Type B pancreatic cell (in vitro differentiated cells): ENCODE results near the gene C1orf167. TPM values are rescaled to one million over a fixed set of nuclear protein-coding genes. Genes with fewer than 3 reads are reported as not detected.
A peak's percentile ranks its signal among the peaks of the same experiment; 100 is the strongest.

Experiments used
- DNase-seq: peaks from one replicate; pipeline ENCODE4 v3.0.0; 2021; ENCODE audit warnings: mixed read lengths; ENCODE audit not compliant: unreplicated experiment; ENCODE audit errors: extremely low spot score
- H3K27ac Mint-ChIP-seq: 2 replicates; pipeline ENCODE4 v1.8.0; 2021; ENCODE audit warnings: mild to moderate bottlenecking, mixed read lengths
- H3K27me3 Mint-ChIP-seq: 2 replicates; pipeline ENCODE4 v1.8.0; 2021; ENCODE audit warnings: mixed read lengths
- H3K36me3 Mint-ChIP-seq: 2 replicates; pipeline ENCODE4 v1.8.0; 2021; ENCODE audit warnings: mixed read lengths
- H3K4me1 Mint-ChIP-seq: one replicate; pipeline ENCODE4 v1.8.0; 2021; ENCODE audit warnings: mixed read lengths; ENCODE audit not compliant: unreplicated experiment
- H3K4me3 Mint-ChIP-seq: 2 replicates; pipeline ENCODE4 v1.8.0; 2021; ENCODE audit warnings: mild to moderate bottlenecking, mixed read lengths
- H3K9me3 Mint-ChIP-seq: 2 replicates; pipeline ENCODE4 v1.8.0; 2021; ENCODE audit warnings: mixed read lengths
- CTCF ChIP-seq: fragments of 200-600 bp; sonication (generic); conservative IDR thresholded peaks from 2 replicates; pipeline ENCODE4 v1.5.0; 2021; ENCODE audit warnings: antibody characterized with exemption, mild to moderate bottlenecking
- total RNA-seq: library from RNA; stranded (reverse); gene quantifications from 2 replicates; pipeline ENCODE4 v1.2.1, GENCODE V29; 2021; ENCODE audit warnings: low replicate concordance

The C1orf167 gene
- total RNA-seq, 1 donor from 2014 or later = not detected

- H3K9me3 Mint-ChIP-seq = no peaks in the 10 kb centered on the region
- no peak for TF ChIP-seq CTCF
- no peak overlapping the region for H3K4me3 Mint-ChIP-seq
- H3K27ac Mint-ChIP-seq = no peak overlapping the region
- peaks cover 9% of the 10 kb centered on the region for H3K4me1 Mint-ChIP-seq
- peaks cover 13% of the 10 kb centered on the region for H3K36me3 Mint-ChIP-seq
- DNase-seq = no peak
- no peaks in the 10 kb centered on the region for H3K27me3 Mint-ChIP-seq
Measured at GRCh38 chr1:11788549-11789053, 26.6 kb downstream of the C1orf167 start.

DNA sequence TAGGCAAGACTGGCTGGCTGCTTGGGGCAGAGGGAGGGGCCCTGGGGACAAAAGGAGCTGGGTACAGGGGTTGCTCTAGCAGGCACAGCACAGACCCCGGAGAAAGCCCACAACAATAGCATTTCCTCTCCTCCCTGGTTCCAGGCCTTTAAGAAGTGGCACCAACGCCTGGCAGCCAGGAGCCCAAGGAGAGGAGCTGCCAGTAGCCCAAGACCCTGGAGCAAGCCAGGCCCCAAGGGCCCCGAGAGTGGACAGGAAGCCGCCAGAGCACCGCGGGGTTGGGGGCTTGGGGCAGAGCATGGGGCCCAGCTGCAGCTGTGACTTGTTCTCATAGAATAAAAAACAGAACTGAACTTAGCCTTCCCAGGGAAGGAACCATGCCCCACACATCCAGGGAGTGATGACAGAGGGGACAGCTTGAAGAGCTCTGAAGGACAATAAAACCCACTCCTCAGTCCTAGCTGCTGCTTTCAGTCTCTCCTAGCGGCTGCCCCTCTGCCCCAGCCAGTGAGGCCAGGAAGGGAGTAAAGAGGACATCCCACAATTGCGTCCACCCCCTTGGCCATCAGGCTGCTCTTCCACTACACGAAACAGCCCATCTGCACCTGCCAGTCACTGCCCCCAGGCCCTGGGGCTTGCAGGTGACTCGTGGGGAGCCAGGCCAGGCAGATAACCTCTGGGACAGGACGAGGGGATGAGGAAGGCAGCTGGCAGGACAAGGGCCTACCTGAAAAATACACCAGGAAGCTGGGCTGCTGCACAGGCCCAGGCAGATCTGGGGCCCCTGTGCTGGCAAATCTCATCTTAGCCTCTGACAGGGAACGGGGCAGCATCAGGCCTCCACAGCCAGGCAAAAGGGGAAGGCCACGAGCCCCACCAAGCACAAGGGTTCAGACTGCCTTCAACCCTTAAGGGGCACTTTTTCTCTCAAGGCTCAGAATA lies 27.4 kb downstream of the C1orf167 start:
- Mint-ChIP-seq H3K36me3 (peaks cover 13% of the 10 kb centered on the region), H3K4me1 (peaks cover 9% of the 10 kb centered on the region), H3K4me3 (no peak overlapping the region), H3K27me3 (no peaks in the 10 kb centered on the region), H3K9me3 (no peaks in the 10 kb centered on the region), H3K27ac (peak overlapping the region; percentile 86)
- no peak for TF ChIP-seq CTCF
- DNase-seq = no peak

- Mint-ChIP-seq H3K4me3 (no peak overlapping the region), H3K4me1 (peaks cover 9% of the 10 kb centered on the region), H3K27ac (peak overlapping the region; percentile 86), H3K27me3 (no peaks in the 10 kb centered on the region), H3K9me3 (no peaks in the 10 kb centered on the region), H3K36me3 (peaks cover 15% of the 10 kb centered on the region)
- TF ChIP-seq CTCF = no peak
- DNase-seq = no peak
Measured at GRCh38 chr1:11790101-11790879, 28.3 kb downstream of the C1orf167 start.

- Mint-ChIP-seq H3K27ac (peak overlapping the region; percentile 97), H3K36me3 (peaks cover 21% of the 10 kb centered on the region), H3K9me3 (no peaks in the 10 kb centered on the region), H3K4me3 (peak overlapping the region; percentile 50), H3K4me1 (peaks cover 9% of the 10 kb centered on the region), H3K27me3 (no peaks in the 10 kb centered on the region)
- DNase-seq = no peak
- no peak for TF ChIP-seq CTCF
Measured at GRCh38 chr1:11790880-11791715, 29.1 kb downstream of the C1orf167 start.

DNA sequence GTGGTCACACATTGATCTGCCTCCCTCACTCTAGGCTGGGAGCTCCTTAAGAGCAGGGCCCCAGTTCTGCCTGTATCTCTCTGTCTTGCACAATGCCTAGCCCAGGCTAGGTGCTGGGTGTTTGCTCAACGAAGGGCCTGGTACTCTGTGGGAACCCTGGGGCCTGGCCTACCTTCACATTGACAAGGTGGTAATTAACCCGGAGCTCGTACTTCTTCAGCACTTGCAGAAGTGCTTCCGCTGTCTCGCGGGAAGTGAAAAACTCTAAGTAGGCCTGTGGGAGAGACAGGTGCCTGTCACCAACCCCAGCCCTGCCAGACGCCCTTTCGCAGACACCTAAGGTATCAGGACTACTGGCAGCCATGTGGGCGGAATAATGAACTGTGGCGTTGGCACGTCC lies 30.1 kb downstream of the C1orf167 start:
- peaks cover 9% of the 10 kb centered on the region for H3K4me1 Mint-ChIP-seq
- H3K27me3 Mint-ChIP-seq = no peaks in the 10 kb centered on the region
- no peak for DNase-seq
- H3K27ac Mint-ChIP-seq = peak overlapping the region; percentile 97
- TF ChIP-seq CTCF = no peak
- H3K4me3 Mint-ChIP-seq = peak overlapping the region; percentile 50
- no peaks in the 10 kb centered on the region for H3K9me3 Mint-ChIP-seq
- peaks cover 21% of the 10 kb centered on the region for H3K36me3 Mint-ChIP-seq
